CD4-positive, CD25-positive, alpha-beta regulatory T cell (primary cell): ENCODE results near the gene IPO9. TPM values are rescaled to one million over a fixed set of nuclear protein-coding genes. Genes with fewer than 3 reads are reported as not detected.

Source experiments
- ATAC-seq, 2 donors: fragments of 150-1000 bp; cut with Tn5 transposase; one replicate each; pipeline ENCODE4 v1.10.0; 2021; ENCODE audit warnings: low read depth in 2 of 2, moderate number of reproducible peaks in 2 of 2, moderate library complexity in 1 of 2
- DNase-seq, 3 donors: peaks; one replicate each; pipeline versions ENCODE4 v3.0.0 to v3.0.0-alpha.2; 2012 to 2022; ENCODE audit warnings: mixed read lengths in 1 of 3
- H3K27ac ChIP-seq: one replicate; pipeline ENCODE4 v1.7.0; 2013; ENCODE audit warnings: mild to moderate bottlenecking, low read length; ENCODE audit not compliant: insufficient read depth, poor library complexity, severe bottlenecking
- H3K27me3 ChIP-seq: one replicate; pipeline ENCODE4 v1.7.0; 2013; ENCODE audit warnings: low read length; ENCODE audit not compliant: control insufficient read depth, insufficient read depth
- H3K36me3 ChIP-seq: one replicate; pipeline ENCODE4 v1.7.0; 2013; ENCODE audit warnings: mild to moderate bottlenecking, low read length, moderate library complexity; ENCODE audit not compliant: control insufficient read depth, insufficient read depth
- H3K4me1 ChIP-seq: 2 replicates; pipeline ENCODE4 v1.7.0; 2013; ENCODE audit warnings: mild to moderate bottlenecking, low read length; ENCODE audit not compliant: insufficient read depth, control insufficient read depth, poor library complexity, severe bottlenecking
- H3K4me3 ChIP-seq: one replicate; pipeline ENCODE4 v1.7.0; 2013; ENCODE audit warnings: low read depth, mild to moderate bottlenecking, low read length, moderate library complexity
- H3K9me3 ChIP-seq, 2 experiments: 1 replicate in 1 of 2; 2 replicates in 1 of 2; pipeline ENCODE4 v1.7.0; 2013; ENCODE audit warnings: low read length in 2 of 2, mild to moderate bottlenecking in 1 of 2, moderate library complexity in 1 of 2; ENCODE audit not compliant: control insufficient read depth in 2 of 2
- H3K27ac Mint-ChIP-seq, 3 donors: one replicate each; pipeline ENCODE4 v1.8.0; 2020 to 2022; ENCODE audit warnings: mild to moderate bottlenecking in 3 of 3, mixed read lengths in 3 of 3, moderate library complexity in 2 of 3
- H3K27me3 Mint-ChIP-seq: one replicate; pipeline ENCODE4 v1.8.0; 2022; ENCODE audit warnings: mild to moderate bottlenecking, mixed read lengths
- H3K36me3 Mint-ChIP-seq: one replicate; pipeline ENCODE4 v1.8.0; 2020; ENCODE audit warnings: mixed read lengths
- H3K4me1 Mint-ChIP-seq, 4 donors: one replicate each; pipeline ENCODE4 v1.8.0; 2020 to 2022; ENCODE audit warnings: mixed read lengths in 4 of 4, mild to moderate bottlenecking in 1 of 4
- H3K4me3 Mint-ChIP-seq, 4 donors: one replicate each; pipeline ENCODE4 v1.8.0; 2020 to 2022; ENCODE audit warnings: mild to moderate bottlenecking in 4 of 4, mixed read lengths in 4 of 4, moderate library complexity in 3 of 4
- H3K9me3 Mint-ChIP-seq, 7 donors: one replicate each; pipeline ENCODE4 v1.8.0; 2020 to 2022; ENCODE audit warnings: mixed read lengths in 7 of 7, mild to moderate bottlenecking in 3 of 7, moderate library complexity in 2 of 7
- polyA plus RNA-seq, 4 donors: library from polyadenylated mRNA; unstranded; fragments of 300-500 nt; fragmentation: Illumina TruSeq; gene quantifications; one replicate each; pipeline ENCODE4 v1.2.3, GENCODE V29; 2021
- total RNA-seq: library from RNA; stranded (reverse); gene quantifications from one replicate; pipeline ENCODE4 v1.2.3, GENCODE V29; 2022

Gene IPO9
- total and polyA plus RNA-seq, 5 donors from 2014 or later, result 13.9 to 31.3 (median 15.2) TPM

DNA sequence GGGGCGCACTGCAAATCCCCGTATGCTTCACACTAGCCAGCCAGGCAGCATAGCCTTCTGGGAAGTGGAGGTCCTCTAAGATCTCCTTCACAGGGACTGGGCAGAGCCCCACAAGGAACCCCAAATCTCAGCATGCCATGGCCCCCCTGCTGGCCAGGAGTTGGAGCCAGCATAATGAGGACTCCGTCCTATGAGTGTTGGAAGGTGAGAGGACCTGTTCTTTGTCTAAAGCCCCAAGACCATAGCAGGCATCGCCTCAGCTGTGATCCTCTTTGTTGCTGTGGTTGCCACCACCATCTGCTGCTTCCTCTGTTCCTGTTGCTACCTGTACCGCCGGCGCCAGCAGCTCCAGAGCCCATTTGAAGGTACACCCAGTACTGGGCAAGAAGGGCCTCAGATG, 61.3 kb downstream of the IPO9 start:
- Histone ChIP-seq H3K9me3 (no peaks in the 10 kb centered on the region), H3K36me3 (no peaks in the 10 kb centered on the region), H3K27me3 (peaks cover 19% of the 10 kb centered on the region), H3K4me1 (peaks cover 13% of the 10 kb centered on the region), H3K27ac (no peak overlapping the region), H3K4me3 (no peak overlapping the region)
- Mint-ChIP-seq H3K4me1 (peaks cover 0 to 13% (median 4%) of the 10 kb centered on the region in 4 donors), H3K27ac (no peak overlapping the region), H3K9me3 (peaks cover 0 to 1% (median 0%) of the 10 kb centered on the region in 7 donors), H3K4me3 (no peak overlapping the region), H3K27me3 (peaks cover 50% of the 10 kb centered on the region), H3K36me3 (no peaks in the 10 kb centered on the region)
- ATAC-seq, result no peak
- DNase-seq, result no peak

DNA sequence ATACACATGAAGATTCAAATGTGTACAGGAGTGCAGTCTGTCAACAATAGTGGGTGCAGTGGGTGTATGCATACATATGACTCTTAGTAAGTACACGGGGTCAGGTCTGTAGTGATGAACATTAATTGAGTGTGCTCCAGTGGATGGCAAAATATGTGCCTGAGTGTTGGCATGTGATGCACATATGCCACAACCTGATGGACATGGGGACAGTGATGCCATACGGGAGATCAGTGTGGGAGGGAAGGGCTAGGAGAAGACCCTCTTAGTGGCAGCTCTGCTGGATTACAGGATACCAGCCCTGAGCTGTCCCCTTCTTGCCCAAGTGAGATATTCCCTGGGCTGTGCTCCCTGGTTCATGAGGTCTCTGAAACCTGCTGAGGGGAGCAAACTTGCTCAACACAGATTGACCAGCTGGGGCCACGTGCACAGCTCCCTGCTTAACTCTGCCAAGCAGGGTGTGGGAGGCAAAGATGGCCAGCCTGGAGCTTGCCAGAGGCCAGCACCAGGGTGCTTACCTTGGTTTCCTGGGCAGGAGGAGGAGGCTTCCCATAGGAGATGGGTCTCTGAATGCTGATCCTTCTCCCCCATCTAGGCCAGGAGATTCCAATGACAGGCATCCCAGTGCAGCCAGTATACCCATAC, 62.0 kb downstream of the IPO9 start:
- Mint-ChIP-seq H3K4me3 (no peak overlapping the region), H3K36me3 (no peaks in the 10 kb centered on the region)

DNA sequence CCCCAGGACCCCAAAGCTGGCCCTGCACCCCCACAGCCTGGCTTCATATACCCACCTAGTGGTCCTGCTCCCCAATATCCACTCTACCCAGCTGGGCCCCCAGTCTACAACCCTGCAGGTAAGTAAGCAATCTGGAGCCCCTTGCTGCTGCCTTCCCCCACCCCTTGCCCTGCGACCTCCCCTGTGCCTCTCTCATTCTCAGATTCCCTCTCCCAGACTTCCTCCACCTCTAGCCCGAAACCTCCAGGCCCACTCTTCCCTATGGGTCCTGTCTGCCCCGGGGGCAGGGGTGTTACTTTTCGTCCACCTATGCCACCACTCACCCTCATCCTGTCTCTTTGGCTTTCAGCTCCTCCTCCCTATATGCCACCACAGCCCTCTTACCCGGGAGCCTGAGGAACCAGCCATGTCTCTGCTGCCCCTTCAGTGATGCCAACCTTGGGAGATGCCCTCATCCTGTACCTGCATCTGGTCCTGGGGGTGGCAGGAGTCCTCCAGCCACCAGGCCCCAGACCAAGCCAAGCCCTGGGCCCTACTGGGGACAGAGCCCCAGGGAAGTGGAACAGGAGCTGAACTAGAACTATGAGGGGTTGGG, 62.6 kb downstream of the IPO9 start:
- ATAC-seq (no peak), DNase-seq (no peak)
- H3K36me3 ChIP-seq, result no peaks in the 10 kb centered on the region
- no peaks in the 10 kb centered on the region for H3K9me3 ChIP-seq
- no peak overlapping the region for H3K4me3 ChIP-seq
- Mint-ChIP-seq H3K36me3 (no peaks in the 10 kb centered on the region), H3K4me3 (no peak overlapping the region), H3K27ac (no peak overlapping the region), H3K4me1 (peaks cover 4 to 20% (median 10%) of the 10 kb centered on the region in 4 donors), H3K27me3 (peaks cover 48% of the 10 kb centered on the region), H3K9me3 (peaks cover 0 to 1% (median 0%) of the 10 kb centered on the region in 7 donors)
- peaks cover 19% of the 10 kb centered on the region for H3K27me3 ChIP-seq
- H3K27ac ChIP-seq, result no peak overlapping the region
- H3K4me1 ChIP-seq, result peaks cover 13% of the 10 kb centered on the region

More for the DNA sequence above, 62.0 kb downstream of the IPO9 start:
- H3K4me1 Mint-ChIP-seq, result peaks cover under 1 to 15% (median 6%) of the 10 kb centered on the region in 4 donors
- no peak for ATAC-seq
- Histone ChIP-seq H3K4me1 (peaks cover 13% of the 10 kb centered on the region), H3K27me3 (peaks cover 19% of the 10 kb centered on the region), H3K4me3 (no peak overlapping the region), H3K9me3 (no peaks in the 10 kb centered on the region), H3K36me3 (no peaks in the 10 kb centered on the region), H3K27ac (no peak overlapping the region)
- H3K27me3 Mint-ChIP-seq, result peaks cover 49% of the 10 kb centered on the region
- peaks cover 0 to 1% (median 0%) of the 10 kb centered on the region in 7 donors for H3K9me3 Mint-ChIP-seq
- no peak overlapping the region for H3K27ac Mint-ChIP-seq
- no peak for DNase-seq

DNA sequence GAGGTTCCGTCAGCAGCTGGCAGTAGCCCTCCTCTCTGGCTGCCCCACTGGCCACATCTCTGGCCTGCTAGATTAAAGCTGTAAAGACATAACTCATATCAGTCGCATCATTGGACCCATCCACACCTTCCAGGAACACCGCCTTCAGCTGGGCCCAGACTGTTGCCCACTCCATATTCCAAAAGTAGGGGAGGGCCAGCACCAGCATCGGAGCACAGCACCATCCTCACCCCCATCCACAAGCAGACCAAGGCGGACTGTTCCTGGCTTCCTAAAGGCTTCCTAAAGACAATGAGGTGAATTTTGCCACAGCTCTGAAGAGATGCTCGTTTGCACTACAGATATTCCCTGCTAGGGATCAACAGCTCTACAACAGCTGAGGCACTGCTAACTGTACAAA, 63.3 kb downstream of the IPO9 start:
- peaks cover 0 to 1% (median 0%) of the 10 kb centered on the region in 7 donors for H3K9me3 Mint-ChIP-seq
- H3K4me1 Mint-ChIP-seq, result peaks cover 4 to 18% (median 10%) of the 10 kb centered on the region in 4 donors
- no peak overlapping the region for H3K4me3 ChIP-seq
- H3K4me3 Mint-ChIP-seq, result no peak overlapping the region
- H3K36me3 ChIP-seq, result no peaks in the 10 kb centered on the region
- H3K27ac ChIP-seq, result no peak overlapping the region
- peaks cover 13% of the 10 kb centered on the region for H3K4me1 ChIP-seq
- peaks cover 42% of the 10 kb centered on the region for H3K27me3 Mint-ChIP-seq
- H3K27ac Mint-ChIP-seq, result no peak overlapping the region
- no peaks in the 10 kb centered on the region for H3K9me3 ChIP-seq
- peaks cover 19% of the 10 kb centered on the region for H3K27me3 ChIP-seq
- ATAC-seq, result no peak
- DNase-seq, result no peak
- no peaks in the 10 kb centered on the region for H3K36me3 Mint-ChIP-seq

DNA sequence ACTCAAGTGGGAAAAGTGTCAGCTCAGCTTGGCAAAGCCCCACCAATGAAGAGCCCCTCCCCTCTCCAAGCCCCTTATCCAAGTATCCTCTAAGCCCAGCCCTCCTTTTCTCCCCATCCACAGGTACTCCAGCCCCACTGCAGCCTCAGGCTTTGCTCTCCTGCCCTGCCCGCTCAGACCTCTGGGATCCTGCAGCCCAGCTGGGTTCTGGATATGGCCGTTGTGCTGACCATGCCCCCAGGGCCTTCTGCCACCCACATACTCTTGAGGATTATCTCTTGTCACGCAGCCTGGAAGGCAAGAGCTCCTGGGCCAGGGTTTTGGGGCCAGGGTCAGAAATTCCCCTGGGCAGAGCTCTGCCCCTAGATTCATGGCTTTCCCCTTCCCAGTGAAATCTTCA, 64.5 kb downstream of the IPO9 start:
- no peak overlapping the region for H3K27ac ChIP-seq
- no peak overlapping the region for H3K4me3 ChIP-seq
- no peak overlapping the region for H3K4me3 Mint-ChIP-seq
- H3K36me3 Mint-ChIP-seq, result no peaks in the 10 kb centered on the region
- H3K27ac Mint-ChIP-seq, result no peak overlapping the region
- peaks cover 0 to 1% (median 0%) of the 10 kb centered on the region in 7 donors for H3K9me3 Mint-ChIP-seq
- ATAC-seq (no peak), DNase-seq (no peak)
- H3K27me3 ChIP-seq, result peaks cover 11% of the 10 kb centered on the region
- H3K27me3 Mint-ChIP-seq, result peaks cover 30% of the 10 kb centered on the region
- H3K4me1 Mint-ChIP-seq, result peaks cover 4 to 17% (median 10%) of the 10 kb centered on the region in 4 donors
- H3K9me3 ChIP-seq, result no peaks in the 10 kb centered on the region
- H3K4me1 ChIP-seq, result peaks cover 11% of the 10 kb centered on the region
- no peaks in the 10 kb centered on the region for H3K36me3 ChIP-seq

DNA sequence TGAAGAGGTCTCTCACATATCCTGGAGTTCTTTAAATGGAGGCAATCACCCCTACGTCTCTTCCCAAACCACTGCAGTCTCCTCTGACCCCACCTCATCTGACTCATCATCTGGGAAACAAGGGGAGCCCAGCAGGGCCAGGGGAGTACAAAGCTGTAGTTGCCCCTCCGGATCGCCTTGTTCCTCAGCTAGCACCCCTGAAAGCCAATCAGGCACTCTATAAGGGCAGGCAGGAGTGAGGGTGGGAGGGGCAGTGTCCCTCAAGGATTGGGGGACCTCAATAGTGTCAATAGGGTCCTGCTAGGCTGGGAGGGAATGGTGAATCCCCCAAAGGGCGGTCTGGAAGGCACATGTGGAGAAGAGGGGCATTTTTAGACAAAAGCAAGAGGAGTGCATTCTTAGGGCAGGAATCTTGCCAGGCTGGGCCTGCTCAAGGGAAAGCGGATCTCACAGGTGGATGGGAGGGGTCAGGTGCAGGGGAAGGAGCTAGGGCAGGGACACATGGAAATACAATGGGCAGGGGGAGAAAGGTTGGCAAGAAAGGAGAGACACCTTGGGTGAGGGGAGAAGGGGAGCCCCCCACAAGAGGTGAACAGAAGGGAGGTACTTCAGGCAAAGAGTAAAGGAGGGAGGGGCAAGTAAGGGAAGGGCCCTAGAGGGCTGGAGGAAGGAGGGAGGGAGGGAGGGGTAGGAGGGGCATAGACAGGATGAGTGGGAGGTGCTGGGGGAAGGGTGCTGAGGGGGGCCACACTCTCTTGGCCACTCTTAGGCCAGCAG, 65.6 kb downstream of the IPO9 start:
- no peak for ATAC-seq
- no peak overlapping the region for H3K4me3 ChIP-seq
- Mint-ChIP-seq H3K4me3 (no peak overlapping the region), H3K27ac (peak overlapping the region in 1 of 3 donors; percentile 42), H3K27me3 (peaks cover 31% of the 10 kb centered on the region), H3K4me1 (peaks cover 4 to 15% (median 8%) of the 10 kb centered on the region in 4 donors), H3K9me3 (peaks cover 0 to 1% (median 0%) of the 10 kb centered on the region in 7 donors), H3K36me3 (no peaks in the 10 kb centered on the region)
- H3K9me3 ChIP-seq, result no peaks in the 10 kb centered on the region
- H3K4me1 ChIP-seq, result peaks cover under 1% of the 10 kb centered on the region
- H3K36me3 ChIP-seq, result no peaks in the 10 kb centered on the region
- H3K27ac ChIP-seq, result no peak overlapping the region
- no peak for DNase-seq
- H3K27me3 ChIP-seq, result peaks cover 8% of the 10 kb centered on the region

DNA sequence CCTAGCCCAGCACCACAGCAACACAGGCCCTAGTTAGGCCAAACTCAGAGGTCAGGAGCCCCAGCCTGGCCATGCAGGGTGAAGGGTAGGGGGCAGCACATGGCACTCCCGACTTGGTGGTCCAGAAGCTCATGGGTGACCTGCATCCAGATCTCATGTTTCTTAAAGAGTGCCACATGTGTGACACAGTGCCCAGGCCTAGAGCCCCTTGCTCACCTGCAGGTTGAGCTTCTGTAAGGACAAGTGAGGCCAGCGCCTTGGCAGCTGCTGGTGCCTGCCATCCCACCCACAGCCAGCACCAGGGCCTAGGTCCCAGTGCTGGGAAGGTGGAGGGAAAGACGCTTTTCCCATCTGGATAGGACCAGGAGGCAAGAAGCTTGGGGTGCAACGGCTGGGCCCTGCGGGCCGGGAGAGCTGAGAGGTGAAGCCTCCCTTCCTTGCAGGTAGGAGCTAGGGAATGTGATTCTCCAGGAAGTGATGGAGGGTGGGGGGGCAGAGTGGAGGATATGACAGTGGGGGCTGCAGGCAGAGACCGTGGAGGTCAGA, 66.2 kb downstream of the IPO9 start:
- peaks cover 25% of the 10 kb centered on the region for H3K27me3 Mint-ChIP-seq
- no peak overlapping the region for H3K4me3 Mint-ChIP-seq
- ATAC-seq, result no peak
- H3K36me3 Mint-ChIP-seq, result no peaks in the 10 kb centered on the region
- Histone ChIP-seq H3K9me3 (no peaks in the 10 kb centered on the region), H3K4me1 (no peaks in the 10 kb centered on the region), H3K27me3 (peaks cover 6% of the 10 kb centered on the region), H3K4me3 (no peak overlapping the region), H3K36me3 (no peaks in the 10 kb centered on the region), H3K27ac (no peak overlapping the region)
- peaks cover 0 to 1% (median 0%) of the 10 kb centered on the region in 7 donors for H3K9me3 Mint-ChIP-seq
- H3K27ac Mint-ChIP-seq, result no peak overlapping the region
- DNase-seq, result no peak
- H3K4me1 Mint-ChIP-seq, result peaks cover 3 to 11% (median 6%) of the 10 kb centered on the region in 4 donors
